Mesenchymal stem cell (in vitro differentiated cells and primary cell): ENCODE results near the gene PI4K2A.

ENCODE experiments used
- DNase-seq: peaks from one replicate; pipeline ENCODE4 v3.0.0-alpha.2; 2013
- H2AFZ ChIP-seq: one replicate; pipeline ENCODE4 v1.6.1; 2013; ENCODE audit warnings: low read depth, mild to moderate bottlenecking, control low read depth, inconsistent platforms, low read length, moderate library complexity
- H2AK5ac ChIP-seq: 2 replicates; pipeline ENCODE4 v1.6.1; 2013; ENCODE audit warnings: low read length, moderate library complexity, mild to moderate bottlenecking, inconsistent platforms; ENCODE audit not compliant: severe bottlenecking
- H2BK120ac ChIP-seq: one replicate; pipeline ENCODE4 v1.6.1; 2013; ENCODE audit warnings: low read depth, mild to moderate bottlenecking, inconsistent platforms, low read length, moderate library complexity
- H2BK12ac ChIP-seq, 2 experiments: one replicate each; pipeline ENCODE4 v1.6.1; 2013; ENCODE audit warnings: inconsistent platforms in 2 of 2, low read length in 2 of 2, mild to moderate bottlenecking in 2 of 2, moderate library complexity in 2 of 2, control low read depth in 1 of 2
- H2BK15ac ChIP-seq: one replicate; pipeline ENCODE4 v1.6.1; 2013; ENCODE audit warnings: mild to moderate bottlenecking, low read depth, inconsistent platforms; ENCODE audit not compliant: poor library complexity, severe bottlenecking
- H2BK5ac ChIP-seq: 2 replicates; pipeline ENCODE4 v1.6.1; 2013; ENCODE audit warnings: low read depth, mild to moderate bottlenecking, low read length, control low read depth, inconsistent platforms; ENCODE audit not compliant: poor library complexity, severe bottlenecking
- H3K14ac ChIP-seq, 2 experiments: one replicate each; pipeline ENCODE4 v1.6.1; 2013; ENCODE audit warnings: inconsistent platforms in 2 of 2, low read length in 2 of 2, control low read depth in 1 of 2, mild to moderate bottlenecking in 1 of 2, moderate library complexity in 1 of 2
- H3K18ac ChIP-seq, 2 experiments: one replicate each; pipeline ENCODE4 v1.6.1; 2013; ENCODE audit warnings: inconsistent platforms in 2 of 2, low read length in 2 of 2, control low read depth in 1 of 2, low read depth in 1 of 2, mild to moderate bottlenecking in 1 of 2
- H3K23ac ChIP-seq, 2 experiments: one replicate each; pipeline ENCODE4 v1.6.1; 2013; ENCODE audit warnings: inconsistent platforms in 2 of 2, low read length in 2 of 2, mild to moderate bottlenecking in 2 of 2, moderate library complexity in 2 of 2, control low read depth in 1 of 2
- H3K27ac ChIP-seq: 2 replicates; pipeline ENCODE4 v1.5.1; 2013; ENCODE audit warnings: mild to moderate bottlenecking, moderate library complexity, low read length, control low read depth, inconsistent platforms; ENCODE audit not compliant: poor library complexity, severe bottlenecking
- H3K27me3 ChIP-seq, 2 experiments: 2 replicates each; pipeline versions ENCODE4 v1.6.1 to v1.7.0; 2013; ENCODE audit warnings: low read length in 2 of 2, mild to moderate bottlenecking in 2 of 2, moderate library complexity in 2 of 2, control low read depth in 1 of 2, inconsistent platforms in 1 of 2; ENCODE audit not compliant: control insufficient read depth in 1 of 2, insufficient read depth in 1 of 2
- H3K36me3 ChIP-seq, 2 experiments: 2 replicates each; pipeline versions ENCODE4 v1.6.1 to v1.7.0; 2013; ENCODE audit warnings: low read length in 2 of 2, control low read depth in 1 of 2, inconsistent platforms in 1 of 2, low read depth in 1 of 2, mild to moderate bottlenecking in 1 of 2; ENCODE audit not compliant: insufficient read depth in 2 of 2, control insufficient read depth in 1 of 2
- H3K4ac ChIP-seq, 2 experiments: one replicate each; pipeline ENCODE4 v1.6.1; 2013; ENCODE audit warnings: inconsistent platforms in 2 of 2, low read length in 2 of 2, mild to moderate bottlenecking in 2 of 2, moderate library complexity in 2 of 2, control low read depth in 1 of 2, low read depth in 1 of 2
- H3K4me1 ChIP-seq: 2 replicates; pipeline ENCODE4 v1.6.1; 2013; ENCODE audit warnings: low read depth, low read length, control low read depth; ENCODE audit not compliant: control insufficient read depth, insufficient read depth
- H3K4me2 ChIP-seq: 2 replicates; pipeline ENCODE4 v1.6.1; 2013; ENCODE audit warnings: low read length, mild to moderate bottlenecking, inconsistent platforms; ENCODE audit not compliant: poor library complexity, severe bottlenecking
- H3K4me3 ChIP-seq, 2 experiments: 2 replicates each; pipeline versions ENCODE4 v1.5.1 to v1.7.0; 2013; ENCODE audit warnings: low read length in 2 of 2, mild to moderate bottlenecking in 2 of 2, control low read depth in 1 of 2, low read depth in 1 of 2; ENCODE audit not compliant: insufficient read depth in 1 of 2
- H3K79me1 ChIP-seq: replicated peaks from 2 replicates; pipeline ENCODE4 v1.6.1; 2013; ENCODE audit warnings: mild to moderate bottlenecking, control low read depth, low read length, inconsistent platforms; ENCODE audit not compliant: poor library complexity, severe bottlenecking
- H3K9ac ChIP-seq: 2 replicates; pipeline ENCODE4 v1.7.0; 2013; ENCODE audit warnings: mild to moderate bottlenecking, low read length, moderate library complexity
- H3K9me3 ChIP-seq: 2 replicates; pipeline ENCODE4 v1.7.0; 2013; ENCODE audit warnings: mild to moderate bottlenecking, low read length; ENCODE audit not compliant: control insufficient read depth
- H4K8ac ChIP-seq: one replicate; pipeline ENCODE4 v1.6.1; 2013; ENCODE audit warnings: inconsistent platforms, mild to moderate bottlenecking, low read length, moderate library complexity
- H4K91ac ChIP-seq: one replicate; pipeline ENCODE4 v1.6.1; 2013; ENCODE audit warnings: mild to moderate bottlenecking, low read length, inconsistent platforms
- WGBS: methylation state at CpG from one replicate; pipeline ENCODE4 v1.1.7; 2013; ENCODE audit warnings: mixed read lengths; 5-methylcytosine and 5-hydroxymethylcytosine counted together

Gene PI4K2A

DNA sequence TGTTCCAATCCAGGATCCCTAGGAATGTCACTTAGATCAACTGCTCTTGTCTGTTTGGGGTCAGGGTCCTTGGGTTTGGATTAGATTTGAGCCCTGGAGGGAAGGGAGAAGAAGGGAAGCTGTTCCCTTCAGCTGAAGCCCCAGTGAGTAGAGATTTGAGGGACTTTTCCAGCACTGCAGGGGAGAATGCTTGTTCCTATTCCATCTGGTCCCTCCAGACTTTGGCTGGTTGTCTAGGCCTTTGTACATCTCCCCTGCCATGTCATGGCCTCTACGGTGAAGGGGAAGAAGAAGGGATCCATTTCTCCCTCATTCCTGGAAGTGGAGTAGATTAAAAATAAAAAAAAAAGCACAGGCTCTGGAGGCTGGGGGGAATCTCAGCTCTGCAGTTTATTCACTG is 39.9 kb upstream of the PI4K2A start:
- H3K4me1 ChIP-seq, result peaks cover 12% of the 10 kb centered on the region
- no peak overlapping the region for H2BK12ac ChIP-seq
- H2BK15ac ChIP-seq, result no peak overlapping the region
- no peak overlapping the region for H3K4me2 ChIP-seq
- peaks cover 0 to 18% of the 10 kb centered on the region in 2 experiments for H3K36me3 ChIP-seq
- no peak overlapping the region for H3K18ac ChIP-seq
- no peak overlapping the region for H3K9ac ChIP-seq
- H3K27ac ChIP-seq, result no peak overlapping the region
- H2BK5ac ChIP-seq, result no peak overlapping the region
- H3K23ac ChIP-seq, result no peak overlapping the region
- no peak overlapping the region for H2BK120ac ChIP-seq
- H3K14ac ChIP-seq, result no peak overlapping the region
- H2AK5ac ChIP-seq, result no peak overlapping the region
- H4K91ac ChIP-seq, result no peak overlapping the region
- H3K4me3 ChIP-seq, result no peak overlapping the region
- no peaks in the 10 kb centered on the region for H3K79me1 ChIP-seq
- no peaks in the 10 kb centered on the region for H3K27me3 ChIP-seq
- H3K4ac ChIP-seq, result no peak overlapping the region
- H2AFZ ChIP-seq, result no peak overlapping the region
- no peaks in the 10 kb centered on the region for H3K9me3 ChIP-seq
- DNase-seq, result no peak
- H4K8ac ChIP-seq, result no peak overlapping the region
- WGBS, result 88% methylated on average over 1 of the region's 1 CpG

DNA sequence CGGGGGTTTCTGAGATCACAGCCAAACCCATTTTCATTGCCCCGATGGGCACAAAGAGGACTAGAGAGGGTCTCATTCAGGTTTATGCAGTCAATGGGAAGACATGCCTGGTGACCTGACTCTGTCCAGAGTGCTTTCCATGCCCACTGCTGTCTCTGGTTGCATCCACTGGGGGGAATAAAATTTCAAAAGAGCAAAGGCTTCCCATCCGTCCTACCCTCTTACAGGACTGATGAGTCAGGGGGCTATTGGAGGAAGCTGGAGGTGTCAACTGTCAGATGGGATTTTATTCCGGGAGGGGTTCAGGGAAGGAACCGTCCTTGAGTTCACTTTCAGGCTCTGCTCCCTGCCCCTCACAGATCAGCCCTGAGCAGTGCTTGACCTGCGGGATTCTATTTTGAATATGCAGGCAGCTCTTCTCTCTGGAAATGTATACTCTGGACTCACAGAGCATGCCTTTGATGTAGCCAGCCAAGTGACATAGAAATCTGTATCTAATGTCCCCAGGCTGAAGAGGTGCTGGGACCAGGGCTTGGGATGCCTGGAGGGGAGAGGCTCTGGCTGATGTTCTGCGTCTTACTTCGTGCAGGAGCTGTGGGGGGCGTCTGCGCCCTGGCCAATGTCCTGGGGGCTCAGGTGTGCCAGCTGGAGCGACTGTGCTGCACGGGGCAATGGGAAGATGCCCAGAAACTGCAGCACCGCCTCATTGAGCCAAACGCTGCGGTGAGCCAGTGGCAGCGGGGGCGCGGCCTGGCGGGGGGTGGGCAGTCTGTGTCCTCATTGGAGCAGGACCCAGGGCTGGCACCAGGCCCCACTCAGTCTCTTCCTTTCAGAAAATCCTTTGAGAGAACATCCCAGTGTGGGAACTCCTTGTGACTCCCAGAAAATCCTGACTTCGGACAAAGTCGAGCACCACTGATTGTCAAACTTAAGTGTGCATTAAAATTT is 38.9 kb upstream of the PI4K2A start:
- Histone ChIP-seq H2BK120ac (no peak overlapping the region), H3K79me1 (no peaks in the 10 kb centered on the region), H3K4me2 (no peak overlapping the region), H3K9me3 (no peaks in the 10 kb centered on the region), H2AFZ (no peak overlapping the region), H3K9ac (no peak overlapping the region), H3K14ac (no peak overlapping the region), H3K23ac (peak overlapping the region in 1 of 2 experiments; percentile 53), H3K18ac (no peak overlapping the region), H3K27me3 (no peaks in the 10 kb centered on the region), H3K4ac (no peak overlapping the region), H2BK15ac (no peak overlapping the region), H4K8ac (no peak overlapping the region), H2AK5ac (no peak overlapping the region), H4K91ac (no peak overlapping the region), H3K4me1 (peaks cover 5% of the 10 kb centered on the region), H3K36me3 (peaks cover 0 to 18% of the 10 kb centered on the region in 2 experiments), H2BK12ac (no peak overlapping the region), H3K4me3 (no peak overlapping the region), H2BK5ac (no peak overlapping the region), H3K27ac (no peak overlapping the region)
- whole genome bisulfite sequencing, result 89% methylated on average over 20 of the region's 21 CpGs
- DNase-seq, result no peak

DNA sequence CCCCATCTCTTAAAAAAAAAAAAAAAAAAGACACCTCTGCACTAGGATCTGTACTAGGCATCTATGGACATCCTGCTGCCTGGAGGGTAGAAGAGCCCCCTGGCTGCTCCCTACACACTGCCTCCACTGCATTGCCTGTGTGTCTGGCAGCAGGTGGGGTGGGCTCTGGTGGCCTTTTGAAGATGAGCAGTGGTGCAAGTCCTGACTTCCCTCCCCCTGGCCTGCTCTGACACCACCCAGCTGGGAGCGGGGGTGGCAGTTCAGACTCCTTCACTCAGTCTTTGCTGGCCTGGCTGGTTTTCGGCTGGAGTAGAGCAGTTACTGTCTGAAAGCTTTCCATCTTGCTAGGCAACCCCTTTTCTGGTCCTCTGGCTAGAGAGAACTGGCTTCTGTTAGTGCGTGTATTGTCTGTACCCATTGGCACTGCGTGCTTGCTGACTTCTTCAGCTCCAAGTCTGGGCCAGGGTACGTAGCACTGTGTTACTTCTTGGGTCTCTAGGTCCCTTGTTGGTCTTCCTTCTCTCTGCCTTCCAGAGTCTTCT is 33.3 kb upstream of the PI4K2A start:
- no peak overlapping the region for H3K4me2 ChIP-seq
- H3K4ac ChIP-seq, result no peak overlapping the region
- H3K9me3 ChIP-seq, result no peaks in the 10 kb centered on the region
- no peak overlapping the region for H3K18ac ChIP-seq
- peaks cover 4% of the 10 kb centered on the region for H3K79me1 ChIP-seq
- peaks cover 7% of the 10 kb centered on the region for H3K4me1 ChIP-seq
- no peak overlapping the region for H3K23ac ChIP-seq
- no peak overlapping the region for H4K8ac ChIP-seq
- H4K91ac ChIP-seq, result no peak overlapping the region
- H3K4me3 ChIP-seq, result no peak overlapping the region
- H2BK5ac ChIP-seq, result no peak overlapping the region
- WGBS, result 88% methylated on average over 5 of the region's 5 CpGs
- DNase-seq, result no peak
- no peak overlapping the region for H2BK15ac ChIP-seq
- no peak overlapping the region for H3K14ac ChIP-seq
- peak overlapping the region; percentile 61 for H2AK5ac ChIP-seq
- no peak overlapping the region for H3K9ac ChIP-seq
- no peak overlapping the region for H3K27ac ChIP-seq
- H2BK120ac ChIP-seq, result no peak overlapping the region
- no peaks in the 10 kb centered on the region for H3K27me3 ChIP-seq
- peaks cover 0 to 9% of the 10 kb centered on the region in 2 experiments for H3K36me3 ChIP-seq
- H2AFZ ChIP-seq, result no peak overlapping the region
- no peak overlapping the region for H2BK12ac ChIP-seq

DNA sequence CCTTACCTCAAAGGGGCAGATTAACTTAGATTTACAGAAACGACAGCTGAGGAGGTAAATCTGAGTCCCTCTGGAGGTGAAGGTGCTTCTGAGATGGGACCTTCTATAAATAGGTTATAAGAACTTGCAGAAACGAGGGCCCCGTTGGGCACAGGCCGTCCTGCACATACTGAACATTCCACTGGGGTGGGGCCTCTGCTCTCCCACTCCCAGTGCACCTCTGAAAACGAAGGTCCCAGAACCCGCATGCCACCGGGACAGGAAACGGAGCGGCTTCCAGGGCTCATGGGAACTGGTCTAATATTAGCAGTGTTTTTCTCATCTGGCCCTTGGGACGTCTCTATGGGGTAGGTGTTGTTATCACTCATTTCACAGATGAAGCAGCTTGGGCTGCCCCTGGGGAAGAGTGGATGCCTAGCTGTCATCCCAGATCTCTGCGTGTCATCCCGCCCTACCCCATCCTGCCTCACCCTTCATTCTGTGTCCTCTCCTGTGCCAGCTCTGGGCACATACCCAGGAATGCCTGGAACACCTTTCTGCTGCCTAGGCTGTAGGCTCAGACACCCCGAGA is 31.4 kb upstream of the PI4K2A start:
- H3K79me1 ChIP-seq, result peaks cover 4% of the 10 kb centered on the region
- peaks cover 0 to 9% of the 10 kb centered on the region in 2 experiments for H3K36me3 ChIP-seq
- H2AK5ac ChIP-seq, result peak overlapping the region; percentile 29
- no peak overlapping the region for H3K4ac ChIP-seq
- no peaks in the 10 kb centered on the region for H3K9me3 ChIP-seq
- H3K14ac ChIP-seq, result no peak overlapping the region
- H2AFZ ChIP-seq, result no peak overlapping the region
- peak overlapping the region; percentile 13 for H2BK15ac ChIP-seq
- H3K4me3 ChIP-seq, result no peak overlapping the region
- DNase-seq, result no peak
- H3K9ac ChIP-seq, result no peak overlapping the region
- peaks cover 9% of the 10 kb centered on the region for H3K4me1 ChIP-seq
- no peak overlapping the region for H2BK120ac ChIP-seq
- H2BK12ac ChIP-seq, result no peak overlapping the region
- H4K8ac ChIP-seq, result no peak overlapping the region
- no peak overlapping the region for H3K4me2 ChIP-seq
- WGBS, result 84% methylated on average over 13 of the region's 13 CpGs
- H3K23ac ChIP-seq, result no peak overlapping the region
- no peaks in the 10 kb centered on the region for H3K27me3 ChIP-seq
- no peak overlapping the region for H2BK5ac ChIP-seq
- no peak overlapping the region for H3K18ac ChIP-seq
- H4K91ac ChIP-seq, result no peak overlapping the region
- H3K27ac ChIP-seq, result no peak overlapping the region
